C4-2B (cell line): ENCODE results near the gene DCST2.

Experiments
- ZFX ChIP-seq: fragments of 450-650 bp; IDR thresholded peaks from 2 replicates; pipeline ENCODE4 v1.6.1; 2017
- TF ChIP-seq, protein P1 (sequence below): fragments of 450-650 bp; conservative IDR thresholded peaks from 2 replicates; pipeline ENCODE4 v1.5.1; 2017; ENCODE audit warnings: mild to moderate bottlenecking

- TF ChIP-seq, protein P1, sequence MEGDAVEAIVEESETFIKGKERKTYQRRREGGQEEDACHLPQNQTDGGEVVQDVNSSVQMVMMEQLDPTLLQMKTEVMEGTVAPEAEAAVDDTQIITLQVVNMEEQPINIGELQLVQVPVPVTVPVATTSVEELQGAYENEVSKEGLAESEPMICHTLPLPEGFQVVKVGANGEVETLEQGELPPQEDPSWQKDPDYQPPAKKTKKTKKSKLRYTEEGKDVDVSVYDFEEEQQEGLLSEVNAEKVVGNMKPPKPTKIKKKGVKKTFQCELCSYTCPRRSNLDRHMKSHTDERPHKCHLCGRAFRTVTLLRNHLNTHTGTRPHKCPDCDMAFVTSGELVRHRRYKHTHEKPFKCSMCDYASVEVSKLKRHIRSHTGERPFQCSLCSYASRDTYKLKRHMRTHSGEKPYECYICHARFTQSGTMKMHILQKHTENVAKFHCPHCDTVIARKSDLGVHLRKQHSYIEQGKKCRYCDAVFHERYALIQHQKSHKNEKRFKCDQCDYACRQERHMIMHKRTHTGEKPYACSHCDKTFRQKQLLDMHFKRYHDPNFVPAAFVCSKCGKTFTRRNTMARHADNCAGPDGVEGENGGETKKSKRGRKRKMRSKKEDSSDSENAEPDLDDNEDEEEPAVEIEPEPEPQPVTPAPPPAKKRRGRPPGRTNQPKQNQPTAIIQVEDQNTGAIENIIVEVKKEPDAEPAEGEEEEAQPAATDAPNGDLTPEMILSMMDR: no peak
- TF ChIP-seq ZFX: no peak
Observed at GRCh38 chr1:155030243-155030795, 3.3 kb downstream of the DCST2 start.
